Measurements from ENCODE around the gene CD160.
"Not testable (repeated sequence)": the region's sequence is repeated elsewhere in the genome, so short reads cannot be mapped to it uniquely, and the experiment has no call there.

CD160 gene

DNA sequence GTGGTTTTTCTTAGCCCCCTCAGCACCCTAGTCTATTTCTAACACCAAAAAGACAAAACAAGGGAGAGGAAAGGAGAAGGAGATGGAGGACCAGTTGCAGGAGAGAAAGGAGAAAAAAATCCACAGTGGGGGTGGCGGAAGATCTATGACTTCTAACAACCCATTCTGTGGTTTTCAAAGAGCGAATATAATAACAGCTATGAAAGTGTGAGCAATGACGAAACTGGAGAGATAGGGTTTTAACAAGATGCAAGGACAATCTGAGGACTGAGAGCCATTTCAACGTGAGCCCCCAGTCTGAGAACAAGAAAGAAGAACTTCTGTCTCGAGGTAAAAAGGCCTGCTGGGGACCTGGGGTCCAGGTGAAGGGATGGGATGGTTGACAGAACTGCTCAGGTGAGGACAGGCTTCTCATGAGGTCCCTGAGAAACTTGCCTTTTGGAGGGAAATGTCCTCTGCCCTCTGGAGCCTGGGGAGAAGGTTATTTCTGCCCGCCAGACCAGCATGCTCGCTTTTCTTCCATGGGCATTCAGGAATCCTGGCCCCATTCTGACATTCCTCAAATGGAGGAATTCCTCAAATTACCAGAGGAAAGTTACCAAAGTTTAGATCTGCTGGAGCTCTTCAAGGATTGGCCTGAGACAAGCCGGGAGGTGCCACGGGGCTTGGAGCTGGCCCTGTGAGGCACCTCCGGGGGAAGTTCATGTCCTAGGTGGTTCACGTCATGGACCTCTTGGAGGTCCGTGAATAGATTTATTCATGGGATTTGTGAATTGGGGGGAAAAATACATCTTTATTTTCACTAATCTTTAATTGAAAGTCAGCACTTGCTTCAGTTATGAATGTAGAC, at the start of gene CD160:
Gene CD160, plus strand, starts transcription at position 270 of the 850 bp plus-strand sequence. CDS start 8,829 bp downstream, outside the sequence.
- H3K4me3 ChIP-seq (ENCODE audit: low read length): no peak within 1 kb of the TSS
- TF ChIP-seq, protein P1, sequence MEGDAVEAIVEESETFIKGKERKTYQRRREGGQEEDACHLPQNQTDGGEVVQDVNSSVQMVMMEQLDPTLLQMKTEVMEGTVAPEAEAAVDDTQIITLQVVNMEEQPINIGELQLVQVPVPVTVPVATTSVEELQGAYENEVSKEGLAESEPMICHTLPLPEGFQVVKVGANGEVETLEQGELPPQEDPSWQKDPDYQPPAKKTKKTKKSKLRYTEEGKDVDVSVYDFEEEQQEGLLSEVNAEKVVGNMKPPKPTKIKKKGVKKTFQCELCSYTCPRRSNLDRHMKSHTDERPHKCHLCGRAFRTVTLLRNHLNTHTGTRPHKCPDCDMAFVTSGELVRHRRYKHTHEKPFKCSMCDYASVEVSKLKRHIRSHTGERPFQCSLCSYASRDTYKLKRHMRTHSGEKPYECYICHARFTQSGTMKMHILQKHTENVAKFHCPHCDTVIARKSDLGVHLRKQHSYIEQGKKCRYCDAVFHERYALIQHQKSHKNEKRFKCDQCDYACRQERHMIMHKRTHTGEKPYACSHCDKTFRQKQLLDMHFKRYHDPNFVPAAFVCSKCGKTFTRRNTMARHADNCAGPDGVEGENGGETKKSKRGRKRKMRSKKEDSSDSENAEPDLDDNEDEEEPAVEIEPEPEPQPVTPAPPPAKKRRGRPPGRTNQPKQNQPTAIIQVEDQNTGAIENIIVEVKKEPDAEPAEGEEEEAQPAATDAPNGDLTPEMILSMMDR (conservative IDR thresholded peaks at IDR 0.05; ENCODE audit: low read depth, low read length): no peak

GRCh38 chr1:145670995-145671745, 48.1 kb upstream of the CD160 start:
- not testable (repeated sequence) for H3K4me3 ChIP-seq (ENCODE audit: low read length); DNase-seq (ENCODE audit: low read depth)

More for the DNA sequence above, at the start of gene CD160:
- DNase-seq (ENCODE audit: low read depth): no peak

GRCh38 chr1:145673217-145673616, 46.1 kb upstream of the CD160 start:
- H3K4me3 ChIP-seq (ENCODE audit: low read length); DNase-seq (ENCODE audit: low read depth): not testable (repeated sequence)

DNA sequence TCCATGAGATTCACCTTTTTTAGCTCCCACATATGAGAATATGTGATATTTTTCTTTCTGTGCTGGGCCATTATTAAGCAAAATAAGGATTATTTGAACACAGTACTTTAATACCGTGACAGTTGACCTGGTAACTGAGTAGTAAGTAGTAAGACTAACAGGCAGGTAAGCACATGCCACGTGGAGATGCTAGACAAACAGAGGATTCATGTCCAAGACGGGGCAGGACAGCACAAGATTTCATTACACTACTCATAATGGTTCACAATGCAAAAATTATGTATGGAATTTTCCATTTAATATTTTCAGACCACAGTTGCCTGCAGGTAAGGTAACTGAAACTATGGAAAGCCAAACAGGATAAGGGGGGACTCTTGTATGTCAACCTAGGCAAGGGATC, 34.4 kb upstream of the CD160 start:
- DNase-seq (ENCODE audit: low read depth); H3K4me3 ChIP-seq (ENCODE audit: low read length): not testable (repeated sequence)

DNA sequence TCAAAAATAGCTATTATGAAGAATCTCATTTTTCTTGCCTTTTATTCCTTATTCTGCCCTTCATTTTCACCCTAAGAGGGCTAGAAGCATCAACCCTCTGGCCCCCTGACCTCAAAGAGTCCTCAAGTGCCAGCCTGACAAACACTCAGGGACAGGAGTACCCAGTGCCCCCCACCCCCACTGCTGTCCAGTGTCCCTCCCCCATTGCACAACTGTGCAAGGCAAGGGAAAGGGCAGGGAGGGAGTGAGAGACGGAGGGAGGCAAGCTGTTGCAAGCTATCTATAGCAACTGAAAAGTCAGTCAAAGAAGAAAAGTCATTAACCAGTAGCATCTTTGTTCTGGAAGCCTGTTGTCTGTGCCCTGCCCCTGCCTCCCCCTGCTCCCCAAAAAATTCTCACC, 33.2 kb upstream of the CD160 start:
- DNase-seq (ENCODE audit: low read depth); H3K4me3 ChIP-seq (ENCODE audit: low read length): not testable (repeated sequence)

- H3K4me3 ChIP-seq (ENCODE audit: low read length): no peak overlapping the region
- DNase-seq (ENCODE audit: low read depth): no peak
- TF ChIP-seq, protein P1 (conservative IDR thresholded peaks at IDR 0.05; ENCODE audit: low read depth, low read length): no peak
Measured at GRCh38 chr1:145688328-145688727, 31.0 kb upstream of the CD160 start.

DNA sequence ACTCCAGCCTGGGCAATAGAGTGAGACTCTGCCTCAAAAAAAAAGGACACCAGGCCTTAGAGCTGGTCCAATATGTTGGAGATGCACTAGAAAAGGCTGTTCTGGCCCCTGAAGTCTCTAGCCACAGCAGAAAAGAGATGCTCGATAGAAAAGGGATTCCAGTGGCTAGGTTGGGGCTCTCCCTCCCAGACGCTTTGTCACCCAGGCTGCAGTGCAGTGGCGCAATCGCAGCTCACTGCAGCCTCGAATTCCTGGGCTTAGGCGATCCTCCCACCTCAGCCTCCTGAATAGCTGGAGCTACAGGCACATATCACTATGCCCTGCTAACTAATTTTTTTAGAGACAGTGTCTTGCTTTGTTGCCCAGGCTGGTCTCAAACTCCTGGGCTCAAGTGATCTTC, 30.4 kb upstream of the CD160 start:
- TF ChIP-seq, protein P1 (conservative IDR thresholded peaks at IDR 0.05; ENCODE audit: low read depth, low read length): no peak
- DNase-seq (ENCODE audit: low read depth): no peak
- H3K4me3 ChIP-seq (ENCODE audit: low read length): no peak overlapping the region

DNA sequence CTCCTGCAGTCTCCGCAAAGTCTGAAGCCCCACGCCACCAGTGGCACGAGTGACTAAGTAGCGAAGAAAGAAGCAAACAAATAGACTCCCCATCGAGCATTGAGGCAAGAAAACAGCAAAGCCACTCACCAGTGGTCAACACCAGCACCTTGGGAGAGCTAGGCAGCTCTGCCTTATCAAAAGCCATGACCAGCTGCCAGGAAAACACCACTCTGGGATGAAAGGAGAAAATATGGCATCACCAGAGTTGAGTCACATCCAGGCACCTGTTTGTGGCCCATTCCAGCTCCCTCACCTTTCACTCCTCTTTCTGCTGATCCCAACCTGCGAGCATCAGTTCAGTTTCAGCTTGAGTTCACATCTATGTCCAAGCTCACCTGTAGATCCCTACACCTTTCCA, 29.4 kb upstream of the CD160 start:
- H3K4me3 ChIP-seq (ENCODE audit: low read length): no peak overlapping the region
- TF ChIP-seq, protein P1 (conservative IDR thresholded peaks at IDR 0.05; ENCODE audit: low read depth, low read length): no peak
- DNase-seq (ENCODE audit: low read depth): no peak

Data from retinal pigment epithelial cell (primary cell).